ENCODE data around the gene RASAL1. TPM values are rescaled to one million over a fixed set of nuclear protein-coding genes. Genes with fewer than 3 reads are reported as not detected.
A peak's percentile ranks its signal among the peaks of the same experiment; 100 is the strongest.

RASAL1 gene
- polyA plus RNA-seq, 2 of the 4 experiments (the other 2 are of a cell fraction): 0.30 to 0.34 TPM

- WGBS (ENCODE audit: missing lambda C conversion rate): 21% methylated on average over 4 of the region's 4 CpGs
- Histone ChIP-seq H3K9me3 (no peaks in the 10 kb centered on the region), H3K4me2 (no peak overlapping the region), H3K27ac (no peak overlapping the region), H3K4me1 (0 out of 3 replicates have a peak, but pooled peaks cover 6% of the 10 kb centered on the region), H3K4me3 (no peak overlapping the region)
- ATAC-seq: no peak
- DNase-seq (ENCODE audit: low read depth in 1 of 2, low spot score in 1 of 2): no peak
- FAIRE-seq: no peak
- ChIA-PET POLR2A (no interaction called here), CTCF (interaction anchor here (1.2 to 11.0 kb wide), 4 partner anchors 37 to 99 kb away, joined by 3 to 142 read pairs (median 32); partner anchors contain the start of gene CFAP73)
- TF ChIP-seq ZFP36 (IDR thresholded peaks at IDR 0.05; ENCODE audit: borderline replicate concordance, partially characterized antibody) (peak; percentile 70), ELK1 (IDR thresholded peaks at IDR 0.05; ENCODE audit: low read depth, low read length) (no peak)
Observed at GRCh38 chr12:113054948-113055486, 80.5 kb downstream of the RASAL1 start.

GRCh38 chr12:113052326-113052725 is 83.2 kb downstream of the RASAL1 start:
- CTCF ChIA-PET: interaction anchor here (1.0 to 11.0 kb wide), 5 partner anchors 12 to 121 kb away, joined by 4 to 142 read pairs (median 61); partner anchors contain the start of gene CFAP73
- FAIRE-seq (no peak), ATAC-seq (no peak), DNase-seq (ENCODE audit: low read depth in 1 of 2, low spot score in 1 of 2) (no peak)
- H3K9me3 ChIP-seq: no peaks in the 10 kb centered on the region
- POLR2A ChIA-PET: no interaction called here
- no peak for TF ChIP-seq JUNB (IDR thresholded peaks at IDR 0.05)
- no peak for TF ChIP-seq ZFP36 (IDR thresholded peaks at IDR 0.05; ENCODE audit: borderline replicate concordance, partially characterized antibody)
- TF ChIP-seq BHLHE40 (IDR thresholded peaks at IDR 0.05; ENCODE audit: low read depth, low read length): no peak
- no peak for TF ChIP-seq TP53 (CRISPR knock-in tag; IDR thresholded peaks at IDR 0.05)
- no peak for TF ChIP-seq RFX5 (IDR thresholded peaks at IDR 0.05)
- no peak for TF ChIP-seq HOXB5 (CRISPR knock-in tag; IDR thresholded peaks at IDR 0.05)
- no peak for TF ChIP-seq FOSB (CRISPR knock-in tag; IDR thresholded peaks at IDR 0.05)
- no peak for TF ChIP-seq CHD2 (IDR thresholded peaks at IDR 0.05; ENCODE audit: low read length, partially characterized antibody)
- TF ChIP-seq BCL3 (IDR thresholded peaks at IDR 0.05): no peak
- no peak for TF ChIP-seq ZSCAN20 (CRISPR knock-in tag; IDR thresholded peaks at IDR 0.05)
- TF ChIP-seq CBX2 (IDR thresholded peaks at IDR 0.05; ENCODE audit: borderline replicate concordance, low read depth): no peak
- no peak for TF ChIP-seq CEBPB (IDR thresholded peaks at IDR 0.05)
- no peak for TF ChIP-seq PHF8 (IDR thresholded peaks at IDR 0.05; ENCODE audit: borderline replicate concordance, low read depth)
- no peak for TF ChIP-seq MAFK (IDR thresholded peaks at IDR 0.05; ENCODE audit: partially characterized antibody)
- 11% methylated on average over 4 of the region's 4 CpGs for WGBS (ENCODE audit: missing lambda C conversion rate)
- no peak overlapping the region for H3K27ac ChIP-seq
- 0 out of 3 replicates have a peak, but pooled peaks cover 5% of the 10 kb centered on the region for H3K4me1 ChIP-seq
- no peak overlapping the region for H3K4me2 ChIP-seq
- no peak overlapping the region for H3K4me3 ChIP-seq

GRCh38 chr12:113051759-113052158 is 83.8 kb downstream of the RASAL1 start:
- CTCF ChIA-PET: interaction anchor here (1.0 to 11.0 kb wide), 7 partner anchors 12 to 122 kb away, joined by 4 to 142 read pairs (median 49); partner anchors contain the start of gene CFAP73
- 28% methylated on average over 4 of the region's 4 CpGs for WGBS (ENCODE audit: missing lambda C conversion rate)
- TF ChIP-seq HOXB13 (CRISPR knock-in tag; IDR thresholded peaks at IDR 0.05; ENCODE audit: low read depth) (no peak), FOXS1 (CRISPR knock-in tag; IDR thresholded peaks at IDR 0.05) (no peak), TFCP2L1 (CRISPR knock-in tag; IDR thresholded peaks at IDR 0.05) (no peak)

GRCh38 chr12:113050795-113051194 is 84.8 kb downstream of the RASAL1 start:
- POLR2A ChIA-PET: no interaction called here
- no peak overlapping the region for H3K4me2 ChIP-seq
- WGBS (ENCODE audit: missing lambda C conversion rate): 76% methylated on average over 7 of the region's 7 CpGs
- FAIRE-seq (no peak), ATAC-seq (no peak), DNase-seq (ENCODE audit: low read depth in 1 of 2, low spot score in 1 of 2) (no peak)
- CTCF ChIA-PET: interaction anchor here (0.8 to 11.0 kb wide), 12 partner anchors 10 to 142 kb away, joined by 3 to 142 read pairs (median 6); partner anchors contain the start of genes CFAP73 and RASAL1
- no peak overlapping the region for H3K4me3 ChIP-seq
- no peak overlapping the region for H3K27ac ChIP-seq
- H3K9me3 ChIP-seq: no peaks in the 10 kb centered on the region
- no peaks in the 10 kb centered on the region for H3K4me1 ChIP-seq
- TF ChIP-seq CHD2 (IDR thresholded peaks at IDR 0.05; ENCODE audit: low read length, partially characterized antibody) (no peak), NPAS2 (CRISPR knock-in tag; IDR thresholded peaks at IDR 0.05; ENCODE audit: borderline replicate concordance) (no peak), PBX3 (IDR thresholded peaks at IDR 0.05) (no peak), RCOR1 (IDR thresholded peaks at IDR 0.05; ENCODE audit: low read depth, low read length) (no peak), E2F6 (IDR thresholded peaks at IDR 0.05; ENCODE audit: borderline replicate concordance, low read depth) (no peak), EHF (CRISPR knock-in tag; IDR thresholded peaks at IDR 0.05) (no peak), NR3C1 (IDR thresholded peaks at IDR 0.05) (no peak), RFX5 (IDR thresholded peaks at IDR 0.05) (no peak), EP300 (IDR thresholded peaks at IDR 0.05) (no peak), PHF8 (IDR thresholded peaks at IDR 0.05; ENCODE audit: borderline replicate concordance, low read depth) (no peak), JUN (IDR thresholded peaks at IDR 0.05) (no peak), BHLHE40 (IDR thresholded peaks at IDR 0.05; ENCODE audit: low read depth, low read length) (no peak)

More at GRCh38 chr12:113051759-113052158, 83.8 kb downstream of the RASAL1 start:
- POLR2A ChIA-PET: no interaction called here
- no peaks in the 10 kb centered on the region for H3K9me3 ChIP-seq
- no peak overlapping the region for H3K4me3 ChIP-seq
- no peaks in the 10 kb centered on the region for H3K4me1 ChIP-seq
- no peak for DNase-seq (ENCODE audit: low read depth in 1 of 2, low spot score in 1 of 2)
- ATAC-seq: no peak
- no peak overlapping the region for H3K27ac ChIP-seq
- H3K4me2 ChIP-seq: no peak overlapping the region
- no peak for FAIRE-seq
